Hematopoietic multipotent progenitor cell (in vitro differentiated cells): Measurements from ENCODE around the gene KLHL3. TPM values are rescaled to one million over a fixed set of nuclear protein-coding genes. Genes with fewer than 3 reads are reported as not detected.
"Not testable (repeated sequence)": the region's sequence is repeated elsewhere in the genome, so short reads cannot be mapped to it uniquely, and the experiment has no call there.

Source experiments
- DNase-seq, 3 donors: peaks; one replicate each; pipeline ENCODE4 v3.0.0-alpha.2; 2011 to 2015; ENCODE audit warnings: low read depth in 2 of 3, low spot score in 2 of 3
- total RNA-seq: library from RNA; depleted of rRNA; stranded (reverse); fragments of >200 nt; gene quantifications from one replicate; pipeline ENCODE4 v1.2.3, GENCODE V29; 2012

KLHL3 gene, protein sequence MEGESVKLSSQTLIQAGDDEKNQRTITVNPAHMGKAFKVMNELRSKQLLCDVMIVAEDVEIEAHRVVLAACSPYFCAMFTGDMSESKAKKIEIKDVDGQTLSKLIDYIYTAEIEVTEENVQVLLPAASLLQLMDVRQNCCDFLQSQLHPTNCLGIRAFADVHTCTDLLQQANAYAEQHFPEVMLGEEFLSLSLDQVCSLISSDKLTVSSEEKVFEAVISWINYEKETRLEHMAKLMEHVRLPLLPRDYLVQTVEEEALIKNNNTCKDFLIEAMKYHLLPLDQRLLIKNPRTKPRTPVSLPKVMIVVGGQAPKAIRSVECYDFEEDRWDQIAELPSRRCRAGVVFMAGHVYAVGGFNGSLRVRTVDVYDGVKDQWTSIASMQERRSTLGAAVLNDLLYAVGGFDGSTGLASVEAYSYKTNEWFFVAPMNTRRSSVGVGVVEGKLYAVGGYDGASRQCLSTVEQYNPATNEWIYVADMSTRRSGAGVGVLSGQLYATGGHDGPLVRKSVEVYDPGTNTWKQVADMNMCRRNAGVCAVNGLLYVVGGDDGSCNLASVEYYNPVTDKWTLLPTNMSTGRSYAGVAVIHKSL
- total RNA-seq, result 13.7 TPM

DNA sequence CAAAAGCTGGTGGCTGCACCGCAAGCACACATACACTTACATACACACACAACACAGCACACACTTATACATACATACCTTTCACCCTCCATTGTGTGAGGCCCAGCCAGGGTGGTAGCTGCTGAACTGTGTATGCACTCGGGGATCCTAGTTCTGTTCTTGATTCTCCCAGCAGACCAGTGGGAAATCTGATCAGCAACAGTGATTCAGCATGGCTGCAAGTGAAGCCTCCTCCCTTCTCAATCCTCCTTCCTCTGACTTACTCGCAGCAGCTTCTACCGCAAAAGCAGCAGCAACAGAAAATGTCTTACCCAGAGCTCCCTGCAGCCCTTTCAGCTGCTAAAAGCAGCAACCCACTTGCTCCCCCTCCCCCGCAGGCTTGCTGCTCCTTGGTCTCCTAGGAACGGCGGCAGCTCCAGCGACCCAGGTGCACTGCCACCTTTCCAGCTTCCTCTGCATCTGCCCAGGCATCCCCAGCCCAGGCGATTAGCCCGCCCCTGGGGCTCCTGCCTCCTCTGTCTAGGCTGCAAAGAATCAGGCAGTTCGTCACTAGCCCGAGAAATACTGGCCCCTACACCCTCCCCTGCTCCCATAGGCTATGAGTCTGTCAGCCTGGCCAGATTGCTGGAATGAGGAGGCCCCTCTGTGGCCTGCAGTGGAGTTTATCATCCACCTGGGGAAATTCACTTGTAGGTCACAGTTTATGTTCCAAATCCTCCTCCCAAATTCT lies at the start of gene KLHL3:
Gene KLHL3 (minus strand): TSS at position 535 of the 730 bp plus-strand sequence. CDS start 443 bp downstream, at position 92.
- DNase-seq, result peak in 2 of 3 donors; percentile 44 to 57

DNA sequence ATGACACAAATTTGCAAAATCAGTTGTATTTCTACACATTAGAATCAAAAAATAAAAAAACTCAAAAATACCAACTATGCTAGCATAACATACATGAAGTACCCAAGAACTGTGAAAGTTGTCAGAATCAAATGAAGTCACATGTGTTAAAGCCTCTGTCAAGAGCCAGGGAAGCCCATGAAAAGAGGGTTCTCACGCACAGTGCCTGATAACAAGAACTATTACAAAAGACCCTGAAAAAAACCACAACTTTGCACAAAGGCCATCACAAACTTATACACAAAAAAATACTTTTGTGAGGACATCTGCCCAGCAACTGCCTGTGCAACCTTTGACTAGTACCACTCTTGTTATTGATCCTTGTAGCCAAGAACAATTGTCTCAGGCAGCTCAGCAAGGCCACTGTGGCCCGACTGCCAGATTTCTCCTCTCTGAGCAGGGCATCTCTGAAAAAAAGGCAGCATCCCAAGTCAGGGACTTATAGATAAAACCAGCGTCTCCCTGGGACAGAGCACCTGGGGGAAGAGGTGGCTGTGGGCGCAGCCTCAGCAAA lies 47.2 kb upstream of the KLHL3 start:
- DNase-seq, result no peak

DNA sequence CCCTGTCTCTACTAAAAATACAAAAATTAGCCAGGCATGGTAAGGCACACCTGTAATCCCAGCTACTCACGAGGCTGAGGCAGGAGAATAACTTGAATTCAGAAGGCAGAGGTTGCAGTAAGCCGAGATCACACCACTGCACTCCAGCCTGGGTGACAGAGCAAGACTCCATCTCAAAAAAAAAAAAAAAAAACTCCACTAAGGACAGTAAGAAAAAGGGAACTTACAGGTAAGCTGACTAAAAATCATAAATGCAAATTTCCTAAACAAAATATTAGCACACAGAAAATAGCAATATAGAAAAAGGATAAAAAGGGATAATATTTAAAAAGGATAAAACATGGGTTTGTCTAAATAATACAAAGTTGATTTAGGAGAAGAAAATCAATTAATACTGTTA lies 46.2 kb upstream of the KLHL3 start:
- DNase-seq, result no peak

DNA sequence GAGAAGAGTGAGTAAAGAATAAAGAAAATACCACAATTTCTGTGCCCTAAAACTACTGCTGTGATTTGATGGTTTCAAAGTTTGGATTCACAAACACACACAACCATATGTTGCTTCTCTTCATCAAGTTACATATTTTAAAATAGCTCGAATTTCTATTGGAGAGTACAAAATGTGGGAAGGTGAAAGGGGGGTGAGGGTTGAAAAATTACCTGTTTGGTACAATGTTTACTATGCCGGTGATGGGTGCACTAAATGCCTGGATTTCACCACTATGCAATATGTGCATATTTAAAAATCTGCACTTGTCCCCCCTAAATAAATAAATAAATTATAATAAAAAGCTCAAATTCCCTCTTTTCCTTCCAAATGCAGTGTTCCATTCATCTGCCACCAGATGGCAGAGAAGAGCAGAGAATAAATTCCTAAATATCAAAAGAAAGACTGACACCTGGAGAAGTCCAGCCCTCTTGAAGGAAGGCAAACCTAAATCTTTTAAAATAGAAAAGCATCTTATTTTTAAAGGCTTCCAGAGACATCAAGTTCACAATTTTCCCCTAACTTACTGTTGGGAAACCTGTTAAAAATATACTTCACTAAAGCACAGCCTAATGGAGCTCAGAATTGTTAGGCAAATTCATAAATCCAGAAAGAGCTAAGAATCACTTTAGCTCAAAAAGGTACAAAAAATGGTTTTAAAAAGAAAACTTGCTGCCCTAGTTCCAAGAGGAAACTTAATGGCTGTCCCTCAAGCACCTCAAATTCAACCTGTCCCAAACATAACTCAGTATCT lies 43.1 kb upstream of the KLHL3 start:
- peak; percentile 9 to 75 (median 40) for DNase-seq

DNA sequence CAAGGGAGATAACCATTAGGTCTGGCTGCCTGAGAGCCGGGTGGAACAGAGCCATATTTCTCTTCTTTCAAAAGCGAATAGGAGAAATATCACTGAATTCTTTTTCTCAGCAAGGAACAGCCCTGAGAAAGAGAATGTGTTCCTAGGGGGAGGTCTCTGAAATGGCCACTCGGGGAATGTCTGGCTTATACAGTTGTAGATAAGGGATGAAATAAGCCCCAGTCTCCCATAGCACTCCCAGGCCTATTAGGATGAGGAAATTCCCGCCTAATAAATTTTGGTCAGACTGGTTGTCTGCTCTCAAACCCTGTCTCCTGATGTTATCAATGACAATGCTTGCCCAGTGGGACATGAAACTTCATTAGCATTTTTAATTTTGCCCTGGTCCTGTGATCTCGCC lies 32.0 kb upstream of the KLHL3 start:
- not testable (repeated sequence) for DNase-seq

DNA sequence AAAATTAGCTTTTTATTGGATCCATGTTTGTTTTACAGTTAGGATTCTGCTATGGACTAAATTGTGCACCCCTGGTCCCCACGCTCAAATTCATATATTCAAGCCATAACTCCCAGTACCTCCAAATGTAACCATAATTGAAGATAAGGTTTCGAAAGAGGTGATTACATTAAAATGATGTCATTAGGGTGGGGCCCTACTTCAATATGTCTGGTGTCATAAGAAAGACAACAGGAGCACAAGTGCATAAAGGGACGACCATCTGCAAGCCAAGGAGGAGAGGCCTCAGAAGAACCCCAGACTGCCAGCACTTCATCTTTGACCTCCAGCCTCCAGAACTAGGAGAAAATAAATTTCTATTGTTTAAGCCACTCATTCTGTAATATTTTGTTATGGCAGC lies 25.7 kb upstream of the KLHL3 start:
- DNase-seq, result no peak

DNA sequence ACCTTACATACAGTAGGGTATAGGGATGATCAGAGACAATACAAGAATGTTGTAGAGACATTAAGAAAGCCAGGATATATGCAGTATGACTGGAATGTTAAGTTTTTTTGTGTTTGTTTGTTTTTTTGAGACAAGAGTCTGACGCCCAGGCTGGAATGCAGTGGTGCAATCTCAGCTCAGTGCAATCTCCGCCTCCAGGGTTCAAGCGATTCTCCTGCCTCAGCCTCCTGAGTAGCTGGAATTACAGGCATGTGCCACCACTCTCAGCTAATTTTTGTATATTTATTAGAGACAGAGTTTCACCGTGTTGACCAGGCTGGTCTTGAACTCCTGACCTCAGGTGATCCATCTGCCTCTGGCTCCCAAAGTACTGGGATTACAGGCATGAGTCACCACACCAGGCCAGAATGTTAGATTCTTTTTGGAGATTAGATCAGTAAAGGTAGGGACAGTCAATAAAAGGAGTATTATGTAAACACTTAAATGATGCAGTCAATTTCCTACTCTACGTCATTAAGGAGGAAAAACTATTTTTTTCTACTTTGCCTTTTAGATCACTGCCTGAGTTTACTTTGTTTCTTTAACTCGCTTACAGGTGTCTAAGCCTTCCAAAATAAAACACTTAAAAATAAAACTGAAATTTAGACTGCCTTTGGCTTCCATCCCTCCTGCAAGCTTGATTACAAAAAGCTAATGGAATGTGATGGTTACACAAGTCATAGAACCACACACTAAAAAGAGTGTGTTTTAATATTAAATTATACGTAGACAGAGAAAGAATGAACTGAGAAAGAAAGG lies 25.0 kb upstream of the KLHL3 start:
- no peak for DNase-seq

DNA sequence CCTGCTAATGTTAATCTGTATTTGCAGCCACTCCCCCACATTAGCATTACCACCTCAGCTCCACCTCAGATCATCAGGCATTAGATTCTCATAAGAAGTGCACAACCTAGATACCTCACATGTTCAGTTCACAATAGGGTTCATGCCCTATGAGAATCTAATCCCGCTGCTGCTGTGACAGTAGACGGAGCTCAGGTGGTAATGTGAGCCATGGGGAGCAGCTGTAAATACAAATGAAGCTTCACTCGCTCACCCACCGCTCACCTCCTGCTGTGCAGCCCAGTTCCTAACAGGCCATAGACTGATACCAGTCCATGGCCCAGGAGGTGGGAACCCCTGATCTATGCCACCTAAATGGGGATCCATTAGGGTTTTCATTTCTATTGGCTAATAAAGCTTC lies 24.4 kb upstream of the KLHL3 start:
- no peak for DNase-seq

DNA sequence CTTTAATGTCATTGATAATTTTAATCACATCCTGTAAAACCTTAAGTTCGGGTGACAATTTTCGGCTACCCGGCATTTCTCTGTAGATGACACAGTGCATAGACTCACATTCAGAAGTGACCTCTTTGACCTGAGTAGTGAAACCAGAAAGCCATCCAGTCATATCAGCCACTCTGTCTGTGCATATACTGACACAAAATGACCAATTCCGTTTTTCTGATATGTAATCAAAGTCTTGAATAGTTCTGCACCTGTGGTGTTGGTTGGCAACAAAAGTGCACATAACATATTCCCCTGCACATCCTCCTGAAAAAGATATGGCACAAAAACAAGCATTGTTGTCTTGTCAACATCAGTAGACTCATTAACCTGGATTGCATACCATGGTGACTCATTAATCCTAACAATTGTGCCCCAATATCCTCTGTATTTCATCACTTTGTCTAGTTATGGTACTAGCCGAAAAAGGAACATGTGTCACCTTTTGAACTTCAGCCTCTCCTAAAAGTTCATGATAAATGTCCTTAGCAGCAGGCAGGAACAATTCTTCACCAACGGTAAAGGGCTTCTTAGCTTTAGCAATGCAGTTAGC lies 22.9 kb upstream of the KLHL3 start:
- DNase-seq, result no peak

DNA sequence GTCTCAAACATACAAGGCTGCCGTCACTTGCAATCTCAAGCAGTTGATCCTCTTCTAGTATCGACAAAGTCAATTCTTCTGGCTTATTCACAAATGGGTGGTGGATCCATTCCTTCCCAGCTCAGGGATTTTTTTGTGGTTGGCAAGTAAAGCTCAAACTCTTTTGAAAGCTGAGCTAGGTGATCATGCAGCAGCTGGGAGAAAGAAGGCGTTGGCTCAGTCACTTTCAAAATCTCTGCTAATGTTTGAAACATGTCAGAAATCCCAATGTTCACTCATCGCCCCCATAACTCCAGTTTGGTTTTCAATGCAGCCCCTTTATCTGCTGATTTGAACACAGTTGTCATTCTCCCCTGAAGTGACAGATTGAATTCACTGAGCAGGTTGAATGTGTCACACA lies 22.2 kb upstream of the KLHL3 start:
- no peak for DNase-seq

DNA sequence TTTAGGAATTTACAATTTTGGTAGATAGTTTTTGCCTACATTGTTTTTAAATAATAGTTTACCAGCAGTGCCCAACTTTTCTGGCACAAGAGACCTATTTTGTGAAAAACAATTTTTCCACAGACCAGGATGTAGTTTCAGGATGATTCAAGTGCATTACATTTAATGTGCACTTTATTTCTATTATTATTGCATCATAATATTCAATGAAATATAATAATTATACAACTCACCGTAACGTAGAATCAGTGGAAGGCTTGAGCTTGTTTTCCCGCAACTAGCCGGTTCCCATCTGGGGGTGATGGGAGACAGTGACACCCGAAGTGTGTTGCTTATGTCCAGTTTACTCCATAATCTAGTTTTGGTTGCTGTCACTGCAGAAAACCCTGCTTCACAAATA lies 21.7 kb upstream of the KLHL3 start:
- DNase-seq, result no peak

DNA sequence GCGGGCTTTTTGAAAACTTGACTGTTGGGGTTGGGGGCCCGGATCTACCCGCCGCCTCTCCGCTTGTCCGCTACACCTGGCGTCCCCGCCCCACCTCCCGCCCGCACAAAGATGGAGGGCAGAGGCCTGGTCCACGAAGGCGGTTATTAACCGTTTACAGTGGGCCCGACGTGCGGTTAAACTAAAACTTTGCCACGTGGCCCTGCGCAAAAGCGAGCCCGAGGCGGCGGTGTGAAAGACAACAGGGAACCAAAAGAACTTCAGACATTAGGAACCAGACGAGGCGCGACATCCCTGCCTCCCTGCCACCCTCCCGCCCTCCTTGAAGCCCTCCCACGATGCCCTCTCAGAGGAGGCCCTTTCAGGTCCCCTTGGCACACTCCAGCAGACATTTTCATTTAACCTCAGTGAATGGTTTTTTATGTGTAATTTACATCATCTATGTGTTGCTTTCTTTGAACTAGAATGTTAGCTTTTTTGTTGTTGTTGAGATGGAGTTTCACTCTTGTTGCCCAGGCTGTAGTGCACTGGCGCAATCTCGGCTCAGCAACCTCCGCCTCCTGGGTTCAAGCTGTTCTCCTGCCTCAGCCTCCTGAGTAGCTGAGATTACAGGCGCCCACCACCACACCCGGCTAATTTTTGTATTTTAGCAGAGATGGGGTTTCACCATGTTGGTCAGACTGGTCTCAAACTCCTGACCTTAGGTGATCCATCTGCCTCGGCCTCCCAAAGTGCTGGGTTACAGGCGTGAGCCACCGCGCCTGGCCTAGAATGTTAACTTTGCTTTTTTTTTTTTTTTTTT lies 19.3 kb upstream of the KLHL3 start:
- no peak for DNase-seq

DNA sequence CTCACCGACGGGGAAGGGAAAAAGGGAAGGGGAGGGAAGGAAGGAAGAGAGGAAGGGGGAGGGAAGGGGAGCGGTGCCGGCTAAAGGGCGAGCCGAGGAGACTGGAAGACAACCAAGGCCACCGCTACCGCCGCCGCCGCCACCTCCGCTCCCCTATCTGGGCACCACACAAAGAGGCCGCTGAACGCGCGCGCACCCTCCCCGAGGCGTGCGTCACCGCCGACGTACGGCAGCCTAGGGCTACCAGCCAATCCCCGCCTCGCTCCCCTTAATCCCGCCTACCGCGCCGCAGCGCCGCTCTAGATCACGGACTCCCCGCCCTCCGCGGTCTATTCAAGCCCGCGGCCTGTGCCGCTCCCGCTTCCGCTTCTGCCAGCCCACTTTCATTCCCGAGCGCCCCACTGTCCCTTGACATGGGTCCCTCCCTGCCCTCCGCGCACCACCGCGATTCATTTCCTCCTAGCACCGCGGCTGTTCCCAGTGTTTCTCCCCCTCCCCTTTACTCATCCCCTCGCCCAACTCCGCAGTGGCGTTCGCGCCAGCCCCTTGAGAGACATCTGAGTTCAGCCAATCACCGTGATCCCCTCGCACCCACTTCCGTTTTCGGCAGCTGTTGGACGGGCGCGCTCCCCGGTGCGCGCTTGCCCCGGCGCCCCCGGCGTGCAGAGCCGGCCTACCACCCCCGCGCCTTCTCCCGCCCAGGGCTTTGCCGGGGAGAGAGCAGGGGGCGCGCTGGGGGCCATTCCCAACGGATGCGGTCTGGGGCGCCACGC lies 18.5 kb upstream of the KLHL3 start, which contains the start of gene HNRNPA0:
Gene HNRNPA0 (minus strand): TSS at position 176 of the 773 bp plus-strand sequence. CDS start 297 bp downstream, outside the sequence.
- DNase-seq, result peak; percentile 95 to 99 (median 99)

DNA sequence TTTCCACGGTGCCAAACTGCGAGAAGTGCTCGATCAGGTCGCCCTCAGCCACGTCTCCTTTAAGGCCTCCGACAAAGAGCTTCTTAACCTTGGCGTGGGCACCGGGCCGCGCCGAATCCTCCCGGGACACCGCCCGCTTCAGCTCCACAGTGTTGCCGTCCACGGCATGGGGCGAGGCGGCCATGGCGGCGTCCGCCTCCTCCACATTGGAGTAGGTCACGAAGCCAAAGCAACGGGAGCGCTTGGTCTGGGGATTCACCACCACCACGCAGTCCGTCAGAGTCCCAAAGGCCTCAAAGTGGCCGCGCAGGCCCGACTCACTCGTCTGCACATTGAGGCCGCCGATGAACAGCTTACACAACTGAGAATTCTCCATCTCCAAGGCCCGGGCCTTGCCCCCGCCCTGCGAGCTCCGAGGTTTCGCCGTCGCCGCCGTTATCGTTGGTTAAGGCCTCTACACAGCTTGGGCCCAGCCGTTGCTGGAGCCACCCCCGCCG lies 17.9 kb upstream of the KLHL3 start:
- DNase-seq, result no peak

DNA sequence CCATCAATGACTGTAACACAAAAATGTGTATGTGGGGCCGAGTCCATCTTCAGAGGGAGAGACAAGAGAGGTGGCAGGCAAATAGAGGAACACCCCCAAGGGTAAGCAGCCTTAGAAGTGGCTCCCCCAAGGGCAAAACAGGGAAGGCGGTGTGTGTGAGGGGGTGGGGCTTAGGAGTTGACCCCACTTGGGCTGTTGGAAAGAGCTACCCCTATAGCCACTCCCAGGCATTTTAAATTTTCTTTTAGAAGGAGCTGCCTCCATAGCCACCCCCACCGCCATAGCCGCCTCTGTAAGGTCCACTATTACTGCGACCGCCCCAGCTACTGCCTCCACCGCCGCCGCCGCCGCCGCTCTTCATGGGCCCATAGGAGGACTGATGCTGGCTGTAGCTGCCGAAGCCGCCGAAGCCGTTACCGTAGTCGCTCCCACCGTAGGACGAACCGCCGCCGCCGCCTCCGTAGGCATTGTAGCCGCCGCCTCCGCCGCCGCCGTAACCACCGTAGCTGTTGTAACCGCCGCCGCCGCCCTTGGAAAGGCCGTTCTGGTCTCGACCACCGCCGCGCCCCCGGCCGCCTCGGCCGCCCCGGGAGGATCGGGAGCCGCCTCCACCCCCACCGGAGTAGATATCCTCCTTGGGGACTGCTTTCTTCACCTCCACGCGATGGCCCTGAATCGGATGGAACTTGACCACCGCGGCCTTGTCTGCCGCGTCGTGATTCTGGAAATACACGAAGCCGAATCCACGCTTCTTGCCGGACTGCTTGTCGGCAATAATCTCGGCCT lies 17.2 kb upstream of the KLHL3 start:
- DNase-seq, result peak in 1 of 3 donors; percentile 26

DNA sequence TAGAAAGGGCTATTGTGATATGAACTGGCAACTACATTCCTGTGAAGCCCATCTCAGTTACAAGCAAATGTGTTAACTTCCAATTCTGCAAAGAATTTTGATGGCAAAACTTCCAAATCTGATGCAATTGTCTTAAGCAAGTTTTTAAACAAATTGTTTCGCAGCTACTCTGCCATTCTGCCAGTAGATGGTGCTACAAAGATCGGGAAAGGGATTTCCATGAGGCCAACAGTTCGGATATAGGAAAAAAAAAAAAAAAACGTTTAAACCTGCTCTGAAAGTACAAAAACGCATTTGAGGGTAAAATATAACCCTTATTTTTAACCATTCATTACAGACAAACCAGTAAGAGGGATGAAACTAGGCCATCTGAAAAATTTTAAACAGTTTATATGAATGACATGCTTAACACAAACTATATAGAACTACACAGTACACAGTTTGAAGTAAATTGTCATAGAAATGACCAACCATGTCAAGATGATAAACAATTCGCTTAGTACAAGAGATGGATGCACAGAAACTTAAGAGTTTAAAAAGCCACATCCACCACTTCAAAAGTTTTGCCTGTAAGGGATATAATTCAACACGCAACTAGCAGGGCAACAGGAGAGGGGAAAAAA lies 16.1 kb upstream of the KLHL3 start:
- DNase-seq, result peak in 1 of 3 donors; percentile 40
